DND-41 (cell line): ENCODE results near the gene HIVEP1.

Source experiments
- CTCF ChIP-seq: IDR thresholded peaks from 2 replicates; pipeline ENCODE4 v1.5.1; 2012; ENCODE audit warnings: borderline replicate concordance, low read length, moderate library complexity, mild to moderate bottlenecking; ENCODE audit not compliant: poor library complexity, severe bottlenecking; ENCODE audit errors: extremely low read depth
- EZH2 ChIP-seq: IDR thresholded peaks from 3 replicates; pipeline ENCODE4 v1.6.1; 2012; ENCODE audit warnings: borderline replicate concordance, low read depth, mild to moderate bottlenecking, moderate library complexity, low read length, inconsistent platforms; ENCODE audit not compliant: severe bottlenecking

GRCh38 chr6:12151433-12151820, 139.3 kb downstream of the HIVEP1 start:
- TF ChIP-seq CTCF (no peak), EZH2 (no peak)
